CD14-positive monocyte (primary cell): Measurements from ENCODE around the gene NID2. TPM values are rescaled to one million over a fixed set of nuclear protein-coding genes. Genes with fewer than 3 reads are reported as not detected.

Source experiments
- DNase-seq, 3 donors: peaks; one replicate each; pipeline ENCODE4 v3.0.0-alpha.2; 2011 to 2022
- H2AFZ ChIP-seq: 2 replicates; pipeline ENCODE4 v1.6.0; 2012; ENCODE audit warnings: mild to moderate bottlenecking, low read depth, low read length, inconsistent platforms; ENCODE audit not compliant: insufficient read depth, poor library complexity, severe bottlenecking
- H3K27ac ChIP-seq, 2 donors: 1 replicate in 1 of 2; 2 replicates in 1 of 2; pipeline ENCODE4 v1.5.1; 2012 to 2013; ENCODE audit warnings: low read length in 2 of 2, control low read depth in 1 of 2, inconsistent platforms in 1 of 2, low read depth in 1 of 2, mild to moderate bottlenecking in 1 of 2
- H3K27me3 ChIP-seq, 2 donors: one replicate each; pipeline versions ENCODE4 v1.6.0 to v1.6.1; 2011 to 2013; ENCODE audit warnings: low read length in 2 of 2; ENCODE audit not compliant: control insufficient read depth in 2 of 2, insufficient read depth in 2 of 2
- H3K36me3 ChIP-seq, 2 donors: replicated peaks in 1 of 2; 1 replicate in 1 of 2; 2 replicates in 1 of 2; pipeline versions ENCODE4 v1.5.1 to v1.6.1; 2012 to 2013; ENCODE audit warnings: low read length in 2 of 2, control low read depth in 1 of 2, inconsistent platforms in 1 of 2, mild to moderate bottlenecking in 1 of 2; ENCODE audit not compliant: insufficient read depth in 2 of 2, control insufficient read depth in 1 of 2
- H3K4me1 ChIP-seq, 2 donors: 1 replicate in 1 of 2; 2 replicates in 1 of 2; pipeline versions ENCODE4 v1.5.1 to v1.6.1; 2012 to 2013; ENCODE audit warnings: low read length in 2 of 2, control low read depth in 1 of 2, inconsistent platforms in 1 of 2, mild to moderate bottlenecking in 1 of 2, moderate library complexity in 1 of 2; ENCODE audit not compliant: insufficient read depth in 2 of 2, control insufficient read depth in 1 of 2
- H3K4me2 ChIP-seq: replicated peaks from 2 replicates; pipeline ENCODE3; 2012; ENCODE audit warnings: low read length, moderate library complexity, mild to moderate bottlenecking; ENCODE audit not compliant: poor library complexity, severe bottlenecking; ENCODE audit errors: extremely low read depth
- H3K4me3 ChIP-seq, 3 experiments: fragments of 200-600 bp in 1 of 3; sonication (generic) in 1 of 3; replicated peaks in 1 of 3; 1 replicate in 2 of 3; 2 replicates in 1 of 3; pipeline ENCODE4 v1.5.1; 2011 to 2013; ENCODE audit warnings: low read length in 3 of 3, mild to moderate bottlenecking in 3 of 3, control low read depth in 2 of 3, low read depth in 2 of 3, inconsistent platforms in 1 of 3, moderate library complexity in 1 of 3
- H3K79me2 ChIP-seq: 2 replicates; pipeline ENCODE4 v1.6.0; 2012; ENCODE audit warnings: mild to moderate bottlenecking, control low read depth, inconsistent platforms, low read length, moderate library complexity; ENCODE audit not compliant: insufficient read depth
- H3K9ac ChIP-seq: 2 replicates; pipeline ENCODE4 v1.6.0; 2017; ENCODE audit warnings: low read length, mild to moderate bottlenecking; ENCODE audit not compliant: insufficient read depth, poor library complexity, severe bottlenecking
- H3K9me3 ChIP-seq, 2 donors: replicated peaks in 1 of 2; 1 replicate in 1 of 2; 2 replicates in 1 of 2; pipeline versions ENCODE4 v1.5.1 to v1.6.1; 2012 to 2013; ENCODE audit warnings: low read length in 2 of 2, control low read depth in 1 of 2; ENCODE audit not compliant: control insufficient read depth in 1 of 2, insufficient read depth in 1 of 2
- H4K20me1 ChIP-seq: 2 replicates; pipeline ENCODE4 v1.6.0; 2012; ENCODE audit warnings: mild to moderate bottlenecking, low read length, control low read depth, moderate library complexity; ENCODE audit not compliant: insufficient read depth
- H3K27ac Mint-ChIP-seq, 7 donors: one replicate each; pipeline ENCODE4 v1.8.0; 2020; ENCODE audit warnings: mild to moderate bottlenecking in 7 of 7, mixed read lengths in 7 of 7, moderate library complexity in 6 of 7, inconsistent platforms in 2 of 7
- H3K27me3 Mint-ChIP-seq, 3 donors: one replicate each; pipeline ENCODE4 v1.8.0; 2021 to 2022; ENCODE audit warnings: low read depth in 3 of 3, mild to moderate bottlenecking in 3 of 3, mixed read lengths in 3 of 3, moderate library complexity in 3 of 3, inconsistent platforms in 1 of 3
- H3K36me3 Mint-ChIP-seq, 2 donors: one replicate each; pipeline ENCODE4 v1.8.0; 2020; ENCODE audit warnings: mixed read lengths in 2 of 2, inconsistent platforms in 1 of 2, mild to moderate bottlenecking in 1 of 2
- H3K4me1 Mint-ChIP-seq: one replicate; pipeline ENCODE4 v1.8.0; 2020; ENCODE audit warnings: mild to moderate bottlenecking, mixed read lengths
- H3K4me3 Mint-ChIP-seq, 2 donors: one replicate each; pipeline ENCODE4 v1.8.0; 2020; ENCODE audit warnings: mild to moderate bottlenecking in 2 of 2, mixed read lengths in 2 of 2, moderate library complexity in 1 of 2
- H3K9me3 Mint-ChIP-seq, 7 donors: one replicate each; pipeline ENCODE4 v1.8.0; 2020 to 2022; ENCODE audit warnings: mixed read lengths in 7 of 7, mild to moderate bottlenecking in 6 of 7, moderate library complexity in 6 of 7, inconsistent platforms in 2 of 7
- WGBS: methylation state at CpG from one replicate; pipeline ENCODE4 v1.1.5; 2013; ENCODE audit warnings: missing lambda C conversion rate; ENCODE audit not compliant: insufficient coverage; 5-methylcytosine and 5-hydroxymethylcytosine counted together
- intact Hi-C, 2 donors: fragments of 100-400 bp; cut with micrococcal nuclease; formaldehyde crosslinking; loops; one replicate each; pipeline versions ENCODE4 v1.15.0 to v1.15.1; 2023
- polyA plus RNA-seq, 3 donors: library from polyadenylated mRNA; depleted of rRNA in 1 of 3; unstranded in 2 of 3; stranded (reverse) in 1 of 3; fragments of 300-500 nt in 2 of 3; fragments of >200 nt in 1 of 3; fragmentation: Illumina TruSeq in 2 of 3; gene quantifications; 1 replicate in 2 of 3; 2 replicates in 1 of 3; pipeline ENCODE4 v1.2.3, GENCODE V29; 2012 to 2021
- TF ChIP-seq, protein P1 (sequence below): fragments of 200-600 bp; IDR thresholded peaks from one replicate; pipeline ENCODE4 v1.8.0; 2022; ENCODE audit warnings: antibody characterized with exemption, mild to moderate bottlenecking

NID2 gene
- polyA plus RNA-seq, 3 donors: not detected

DNA sequence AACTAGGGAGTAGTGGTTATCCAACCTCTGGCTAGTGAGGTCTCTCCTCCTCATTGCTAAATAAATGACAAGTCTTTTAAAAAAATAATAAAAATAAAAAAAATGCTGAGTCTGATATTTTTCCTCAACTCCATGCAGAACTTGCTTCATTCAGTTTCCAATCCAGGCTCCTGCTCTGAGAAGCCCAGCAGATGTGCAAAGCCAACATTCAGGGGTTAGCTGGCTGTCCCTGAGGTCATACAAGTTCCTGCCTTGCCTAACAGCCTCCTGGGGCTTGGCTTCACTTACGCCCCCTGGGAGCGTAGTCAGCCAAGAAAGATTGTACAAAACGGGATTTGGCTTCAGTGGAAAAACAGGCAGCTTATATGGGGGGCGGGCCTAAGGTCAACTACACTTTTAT, 56.2 kb downstream of the NID2 start:
- Mint-ChIP-seq H3K27ac (no peak overlapping the region), H3K27me3 (peaks cover 1 to 2% (median 1%) of the 10 kb centered on the region in 3 donors), H3K4me1 (peaks cover 4% of the 10 kb centered on the region), H3K36me3 (peaks cover 39 to 43% of the 10 kb centered on the region in 2 donors), H3K9me3 (no peaks in the 10 kb centered on the region), H3K4me3 (no peak overlapping the region)
- peaks cover 40 to 43% of the 10 kb centered on the region in 2 donors for H3K36me3 ChIP-seq
- H3K27ac ChIP-seq: no peak overlapping the region
- H3K79me2 ChIP-seq: no peaks in the 10 kb centered on the region
- H2AFZ ChIP-seq: no peak overlapping the region
- H3K27me3 ChIP-seq: no peaks in the 10 kb centered on the region
- 84% methylated on average over 3 of the region's 4 CpGs for WGBS
- DNase-seq: no peak
- H3K4me2 ChIP-seq: no peak overlapping the region
- no peaks in the 10 kb centered on the region for H3K9me3 ChIP-seq
- TF ChIP-seq, protein P1, sequence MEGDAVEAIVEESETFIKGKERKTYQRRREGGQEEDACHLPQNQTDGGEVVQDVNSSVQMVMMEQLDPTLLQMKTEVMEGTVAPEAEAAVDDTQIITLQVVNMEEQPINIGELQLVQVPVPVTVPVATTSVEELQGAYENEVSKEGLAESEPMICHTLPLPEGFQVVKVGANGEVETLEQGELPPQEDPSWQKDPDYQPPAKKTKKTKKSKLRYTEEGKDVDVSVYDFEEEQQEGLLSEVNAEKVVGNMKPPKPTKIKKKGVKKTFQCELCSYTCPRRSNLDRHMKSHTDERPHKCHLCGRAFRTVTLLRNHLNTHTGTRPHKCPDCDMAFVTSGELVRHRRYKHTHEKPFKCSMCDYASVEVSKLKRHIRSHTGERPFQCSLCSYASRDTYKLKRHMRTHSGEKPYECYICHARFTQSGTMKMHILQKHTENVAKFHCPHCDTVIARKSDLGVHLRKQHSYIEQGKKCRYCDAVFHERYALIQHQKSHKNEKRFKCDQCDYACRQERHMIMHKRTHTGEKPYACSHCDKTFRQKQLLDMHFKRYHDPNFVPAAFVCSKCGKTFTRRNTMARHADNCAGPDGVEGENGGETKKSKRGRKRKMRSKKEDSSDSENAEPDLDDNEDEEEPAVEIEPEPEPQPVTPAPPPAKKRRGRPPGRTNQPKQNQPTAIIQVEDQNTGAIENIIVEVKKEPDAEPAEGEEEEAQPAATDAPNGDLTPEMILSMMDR: no peak
- no peak overlapping the region for H3K9ac ChIP-seq
- no peaks in the 10 kb centered on the region for H3K4me1 ChIP-seq
- no peaks in the 10 kb centered on the region for H4K20me1 ChIP-seq
- intact Hi-C loops: no loop called here
- no peak overlapping the region for H3K4me3 ChIP-seq

DNA sequence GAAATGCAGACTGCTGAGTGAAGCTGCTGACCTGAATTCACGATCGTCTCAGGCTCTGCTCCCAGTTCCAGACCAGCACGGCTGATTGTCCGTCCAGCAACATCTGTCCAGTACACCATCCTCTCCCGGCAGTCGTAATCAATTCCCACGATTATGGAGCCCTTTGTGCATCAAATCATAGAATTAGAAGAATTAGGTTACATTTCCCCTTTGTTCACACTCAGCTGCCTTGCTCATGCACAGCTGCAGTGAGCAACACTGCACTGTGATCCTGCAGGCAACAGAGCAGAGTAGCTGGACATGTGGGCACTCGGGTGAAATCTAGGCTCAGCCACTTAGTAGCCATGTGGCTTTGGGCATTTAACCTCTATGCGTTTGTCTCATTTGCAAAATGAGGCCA, 57.3 kb downstream of the NID2 start:
- H3K27ac Mint-ChIP-seq: no peak overlapping the region
- no peak overlapping the region for H3K4me3 Mint-ChIP-seq

More for the DNA sequence above, 57.3 kb downstream of the NID2 start:
- no peaks in the 10 kb centered on the region for H4K20me1 ChIP-seq
- DNase-seq: no peak
- no peak overlapping the region for H3K27ac ChIP-seq
- no peaks in the 10 kb centered on the region for H3K27me3 ChIP-seq
- H3K36me3 ChIP-seq: peaks cover 52 to 54% of the 10 kb centered on the region in 2 donors
- intact Hi-C loops: no loop called here
- Mint-ChIP-seq H3K4me1 (peaks cover 4% of the 10 kb centered on the region), H3K27me3 (peaks cover under 1% of the 10 kb centered on the region in 3 donors), H3K9me3 (no peaks in the 10 kb centered on the region), H3K36me3 (peaks cover 44 to 50% of the 10 kb centered on the region in 2 donors)
- 98% methylated on average over 6 of the region's 9 CpGs for WGBS
- TF ChIP-seq, protein P1: no peak
- no peak overlapping the region for H3K9ac ChIP-seq
- no peak overlapping the region for H3K4me3 ChIP-seq
- H3K9me3 ChIP-seq: no peaks in the 10 kb centered on the region
- no peaks in the 10 kb centered on the region for H3K79me2 ChIP-seq
- H3K4me1 ChIP-seq: no peaks in the 10 kb centered on the region
- no peak overlapping the region for H3K4me2 ChIP-seq
- H2AFZ ChIP-seq: no peak overlapping the region
